Testis (tissue), 2 donors: ENCODE measurements around the gene UNC5CL.

Experiments
- POLR2A ChIP-seq: fragments of 450-650 bp; IDR thresholded peaks from one replicate; pipeline ENCODE4 v1.6.1; 2017; ENCODE audit warnings: antibody characterized with exemption, mild to moderate bottlenecking, moderate library complexity
- TF ChIP-seq, protein P1 (sequence below), 3 experiments: fragments of 450-650 bp in 2 of 3; fragments of 200-600 bp in 1 of 3; sonication (generic) in 1 of 3; IDR thresholded peaks; one replicate each; pipeline ENCODE4 v1.5.1; 2016 to 2019; ENCODE audit warnings: antibody characterized with exemption in 3 of 3, mild to moderate bottlenecking in 2 of 3, moderate library complexity in 1 of 3

DNA sequence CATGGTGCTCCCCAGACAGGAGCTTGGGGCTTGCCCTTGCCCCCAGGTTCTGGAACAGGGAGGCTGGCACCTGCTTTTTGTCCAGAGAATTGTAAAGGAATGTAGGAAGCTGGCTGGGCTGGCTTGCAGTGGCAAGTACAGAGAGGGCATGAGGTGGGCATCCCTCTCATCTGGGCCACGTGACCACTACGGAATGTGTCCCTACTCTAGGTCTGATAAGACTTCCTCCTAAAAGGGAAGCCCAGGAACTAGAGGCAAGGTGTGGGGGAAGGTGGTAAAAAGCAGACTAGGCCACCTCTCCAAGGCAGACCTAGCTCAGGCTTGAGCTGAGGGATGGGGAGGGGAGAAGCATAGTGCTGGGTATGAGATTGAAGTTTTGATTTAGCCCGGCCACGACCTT lies 38.8 kb downstream of the UNC5CL start:
- TF ChIP-seq, protein P1, sequence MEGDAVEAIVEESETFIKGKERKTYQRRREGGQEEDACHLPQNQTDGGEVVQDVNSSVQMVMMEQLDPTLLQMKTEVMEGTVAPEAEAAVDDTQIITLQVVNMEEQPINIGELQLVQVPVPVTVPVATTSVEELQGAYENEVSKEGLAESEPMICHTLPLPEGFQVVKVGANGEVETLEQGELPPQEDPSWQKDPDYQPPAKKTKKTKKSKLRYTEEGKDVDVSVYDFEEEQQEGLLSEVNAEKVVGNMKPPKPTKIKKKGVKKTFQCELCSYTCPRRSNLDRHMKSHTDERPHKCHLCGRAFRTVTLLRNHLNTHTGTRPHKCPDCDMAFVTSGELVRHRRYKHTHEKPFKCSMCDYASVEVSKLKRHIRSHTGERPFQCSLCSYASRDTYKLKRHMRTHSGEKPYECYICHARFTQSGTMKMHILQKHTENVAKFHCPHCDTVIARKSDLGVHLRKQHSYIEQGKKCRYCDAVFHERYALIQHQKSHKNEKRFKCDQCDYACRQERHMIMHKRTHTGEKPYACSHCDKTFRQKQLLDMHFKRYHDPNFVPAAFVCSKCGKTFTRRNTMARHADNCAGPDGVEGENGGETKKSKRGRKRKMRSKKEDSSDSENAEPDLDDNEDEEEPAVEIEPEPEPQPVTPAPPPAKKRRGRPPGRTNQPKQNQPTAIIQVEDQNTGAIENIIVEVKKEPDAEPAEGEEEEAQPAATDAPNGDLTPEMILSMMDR (IDR thresholded peaks at IDR 0.05), result no peak
- no peak for TF ChIP-seq POLR2A
